GM18861 (cell line): Measurements from ENCODE around the gene EFTUD2.

Source experiments
- ATAC-seq: cut with Tn5 transposase; IDR thresholded peaks from one replicate; pipeline ENCODE4 v1.9.1; 2021; ENCODE audit not compliant: unreplicated experiment

Gene EFTUD2

DNA sequence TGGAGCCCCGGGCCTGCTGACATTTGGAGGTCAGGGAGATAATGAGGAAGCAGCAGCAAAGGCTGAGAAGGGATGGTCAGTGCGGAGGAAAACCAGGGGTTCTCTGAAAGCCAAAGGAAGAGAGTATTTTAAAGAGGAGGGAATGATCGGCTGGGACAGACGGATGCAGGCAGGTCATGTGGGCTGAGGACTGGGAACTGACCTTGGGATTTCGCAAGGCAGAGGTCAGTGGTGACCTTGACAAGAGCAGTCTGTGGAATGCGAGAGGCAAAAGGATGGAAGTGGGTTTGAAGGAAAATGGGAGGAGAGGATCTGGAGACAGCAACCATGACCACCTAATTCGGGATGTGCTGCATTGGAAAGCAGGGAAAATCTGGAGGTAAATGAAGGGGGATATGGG is 10.2 kb downstream of the EFTUD2 start:
- no peak for ATAC-seq

DNA sequence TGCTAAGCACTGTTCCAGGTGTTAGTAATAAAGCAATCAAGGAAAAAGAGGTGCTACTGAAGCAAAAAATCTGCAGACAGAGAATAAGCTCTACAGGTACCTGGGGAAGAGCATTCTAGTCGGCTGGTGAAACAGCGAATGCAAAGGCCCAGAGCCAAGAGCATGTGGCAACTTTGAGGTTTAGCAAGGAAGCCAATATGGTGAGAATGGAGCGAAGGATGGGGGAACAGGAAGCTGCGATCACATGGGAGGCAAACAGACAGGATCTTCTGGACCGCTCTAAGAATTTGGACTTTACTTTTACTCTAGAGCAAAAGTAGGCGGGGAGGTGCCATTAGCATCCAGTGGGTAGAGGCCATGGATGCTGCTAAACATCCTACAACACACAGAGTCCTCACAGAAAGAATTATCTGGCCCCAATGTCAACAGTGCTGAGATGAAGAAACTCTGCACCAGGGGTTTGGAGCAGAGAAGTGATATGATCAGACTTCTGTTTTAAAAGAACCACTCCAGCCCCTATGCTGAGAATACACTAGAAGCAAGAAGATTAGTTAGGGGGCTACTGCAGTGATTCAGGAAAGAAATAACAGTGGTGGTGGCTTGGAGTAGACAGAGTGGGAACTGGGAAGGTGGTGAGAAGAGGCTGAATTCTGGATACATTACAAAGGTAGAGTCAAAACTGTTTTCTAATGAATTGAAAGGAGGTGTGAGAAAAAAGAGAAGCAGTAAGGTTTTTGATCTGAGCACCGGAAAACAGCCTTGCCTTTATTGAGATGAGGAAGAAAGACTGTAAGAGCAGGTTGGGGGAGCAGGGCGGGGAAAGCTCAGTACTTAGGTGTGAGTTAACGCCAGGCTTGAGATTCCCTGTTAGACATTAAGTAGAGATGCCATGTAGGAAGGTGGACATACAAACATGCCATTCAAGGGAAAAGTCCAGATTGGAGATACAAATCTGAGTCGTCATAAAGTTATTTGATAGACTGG is 11.0 kb downstream of the EFTUD2 start:
- no peak for ATAC-seq

GRCh38 chr17:44887016-44887415 is 12.2 kb downstream of the EFTUD2 start:
- ATAC-seq, result no peak

DNA sequence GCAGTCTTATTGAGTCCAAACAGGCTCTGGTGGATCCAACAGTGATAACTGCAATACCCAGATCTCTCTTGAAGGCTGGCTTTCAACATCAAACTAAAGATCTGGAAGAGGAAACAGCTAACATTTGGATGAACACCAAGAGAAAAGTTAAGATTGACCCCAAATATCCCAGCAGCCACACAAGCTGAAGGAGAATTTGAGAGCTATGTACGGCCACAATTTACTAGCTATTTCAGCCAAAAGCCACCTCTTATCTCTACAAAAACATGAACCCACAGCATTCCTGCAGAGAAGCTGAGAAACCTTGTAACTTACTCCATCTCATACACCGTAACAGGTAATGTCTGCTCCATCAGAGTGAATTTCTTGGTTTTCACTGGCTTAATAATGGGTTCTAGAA is 14.3 kb downstream of the EFTUD2 start:
- ATAC-seq, result no peak

- ATAC-seq, result no peak
Observed at GRCh38 chr17:44881145-44881544, 18.1 kb downstream of the EFTUD2 start.

DNA sequence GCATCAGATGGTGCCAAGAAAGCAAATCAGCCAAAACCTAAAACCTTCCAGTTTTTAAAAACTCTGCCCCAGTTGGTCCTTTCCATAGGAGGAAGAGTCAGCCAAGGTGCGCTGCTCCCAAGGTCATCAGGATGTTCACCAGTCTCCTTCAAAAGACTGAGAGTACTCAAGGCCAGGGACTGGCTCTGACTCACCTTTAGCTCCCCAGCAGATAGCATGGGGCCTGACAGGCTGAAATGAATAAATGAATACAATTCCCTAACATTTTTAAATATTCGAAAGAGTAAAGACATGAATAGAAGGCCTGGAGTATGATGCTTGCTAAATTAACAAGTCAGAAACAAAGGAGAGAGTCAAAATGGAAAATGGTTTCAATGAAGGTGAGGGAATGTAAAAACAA is 19.2 kb downstream of the EFTUD2 start:
- ATAC-seq, result no peak

GRCh38 chr17:44879376-44879775 is 19.9 kb downstream of the EFTUD2 start:
- no peak for ATAC-seq

- no peak for ATAC-seq
Observed at GRCh38 chr17:44878627-44879221, 20.5 kb downstream of the EFTUD2 start.

- no peak for ATAC-seq
Observed at GRCh38 chr17:44877121-44877520, 22.1 kb downstream of the EFTUD2 start.

- ATAC-seq, result no peak
Observed at GRCh38 chr17:44875761-44876160, 23.5 kb downstream of the EFTUD2 start.

GRCh38 chr17:44872131-44872768 is 27.0 kb downstream of the EFTUD2 start:
- ATAC-seq, result no peak

GRCh38 chr17:44871556-44871955 is 27.7 kb downstream of the EFTUD2 start:
- no peak for ATAC-seq

- ATAC-seq, result no peak
Observed at GRCh38 chr17:44867841-44868240, 31.4 kb downstream of the EFTUD2 start.

DNA sequence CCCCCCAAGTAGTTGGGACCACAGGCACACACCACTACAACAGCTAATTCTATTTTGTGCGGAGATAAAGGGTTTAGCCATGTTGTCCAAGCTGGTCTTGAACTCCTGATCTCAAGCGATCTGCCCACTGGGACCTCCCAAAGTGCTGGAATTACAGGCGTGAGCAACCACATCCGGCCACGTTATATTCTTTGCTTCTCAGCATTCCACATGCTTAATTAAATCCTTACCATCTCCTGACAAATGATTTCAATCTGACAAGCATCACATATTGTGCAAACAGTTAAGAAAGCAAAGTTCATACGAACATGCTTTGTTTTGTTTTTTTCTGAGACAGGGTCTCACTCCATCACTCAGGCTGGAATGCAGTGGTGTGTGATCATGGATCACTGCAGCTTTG is 33.3 kb downstream of the EFTUD2 start:
- ATAC-seq, result no peak

DNA sequence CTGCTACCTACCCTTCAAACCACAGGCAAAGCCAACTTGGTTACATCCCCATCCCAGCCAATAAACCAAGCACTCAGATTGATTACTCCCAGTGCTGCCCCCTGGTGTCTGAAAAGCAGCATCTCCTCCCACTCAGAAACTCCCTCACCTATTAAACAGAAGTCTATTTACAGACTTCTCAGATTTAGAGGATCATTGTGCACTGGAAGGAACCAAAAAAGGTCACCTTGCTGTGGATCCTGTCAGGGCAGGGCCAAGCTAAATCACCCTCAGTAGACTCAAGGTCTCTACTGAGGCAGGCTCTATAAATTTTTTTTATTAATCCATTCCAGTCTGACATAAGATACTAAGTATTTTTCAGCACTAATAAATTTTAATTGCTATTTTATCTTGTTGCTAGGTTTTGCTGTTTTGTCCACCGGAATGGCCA is 34.0 kb downstream of the EFTUD2 start:
- no peak for ATAC-seq

DNA sequence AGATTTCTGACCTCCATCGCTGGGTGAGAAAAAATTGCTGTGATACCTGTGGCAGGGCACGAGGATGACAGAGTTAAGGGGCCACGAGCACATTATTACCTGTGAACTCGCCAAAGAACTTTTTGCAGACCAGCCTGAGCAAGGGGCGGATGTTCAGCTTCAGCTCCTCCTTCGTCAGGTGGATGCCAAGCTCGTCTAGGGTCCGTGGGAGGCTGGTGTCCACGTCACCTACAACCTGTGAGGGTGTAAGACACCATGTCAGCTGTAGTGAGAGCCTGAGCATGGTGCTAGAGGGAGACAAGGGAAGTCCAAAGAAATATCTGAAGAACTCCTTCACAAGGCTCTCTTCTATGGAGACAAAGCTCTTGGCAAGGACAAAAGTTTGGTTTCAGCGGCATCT is 34.4 kb downstream of the EFTUD2 start:
- no peak for ATAC-seq

DNA sequence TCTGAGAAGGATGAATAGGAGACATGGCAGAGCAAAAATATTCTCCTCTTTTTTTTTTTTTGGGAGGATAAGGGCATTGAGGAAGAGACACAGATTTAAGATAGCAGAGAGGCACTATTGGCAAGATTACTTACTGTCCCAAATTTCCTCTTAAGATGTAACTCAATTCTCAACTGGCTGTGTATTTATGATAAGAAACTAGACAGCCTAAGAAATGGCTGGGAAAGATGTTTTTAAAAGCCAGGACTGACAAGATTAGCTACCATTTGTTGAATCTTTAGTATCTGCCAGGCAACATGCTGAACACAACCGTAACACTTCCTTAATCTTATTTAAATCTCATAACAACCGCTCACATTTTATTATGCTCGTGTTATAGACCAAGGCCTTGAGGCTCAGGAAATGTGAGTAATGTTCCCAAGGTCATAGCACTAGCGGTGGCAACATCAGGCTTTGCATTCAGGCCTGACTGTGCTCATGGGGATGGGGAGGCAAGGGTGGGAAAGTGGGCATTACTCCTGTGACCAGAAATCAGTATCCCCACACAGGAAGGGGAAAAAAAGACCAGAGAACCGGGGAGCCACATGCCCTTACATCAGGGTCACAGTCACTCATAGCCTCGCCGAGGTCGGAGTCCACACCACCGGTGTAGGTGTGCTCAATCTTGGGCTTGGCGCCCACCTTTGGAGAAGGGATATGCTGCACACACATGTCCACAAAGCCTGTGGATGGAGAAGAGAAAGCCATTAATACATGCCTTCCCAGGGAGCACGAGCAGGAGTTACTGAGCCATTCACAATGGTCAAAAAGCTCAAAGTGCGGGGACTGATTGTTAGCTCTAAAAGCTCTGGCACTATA is 36.0 kb downstream of the EFTUD2 start:
- ATAC-seq, result no peak

DNA sequence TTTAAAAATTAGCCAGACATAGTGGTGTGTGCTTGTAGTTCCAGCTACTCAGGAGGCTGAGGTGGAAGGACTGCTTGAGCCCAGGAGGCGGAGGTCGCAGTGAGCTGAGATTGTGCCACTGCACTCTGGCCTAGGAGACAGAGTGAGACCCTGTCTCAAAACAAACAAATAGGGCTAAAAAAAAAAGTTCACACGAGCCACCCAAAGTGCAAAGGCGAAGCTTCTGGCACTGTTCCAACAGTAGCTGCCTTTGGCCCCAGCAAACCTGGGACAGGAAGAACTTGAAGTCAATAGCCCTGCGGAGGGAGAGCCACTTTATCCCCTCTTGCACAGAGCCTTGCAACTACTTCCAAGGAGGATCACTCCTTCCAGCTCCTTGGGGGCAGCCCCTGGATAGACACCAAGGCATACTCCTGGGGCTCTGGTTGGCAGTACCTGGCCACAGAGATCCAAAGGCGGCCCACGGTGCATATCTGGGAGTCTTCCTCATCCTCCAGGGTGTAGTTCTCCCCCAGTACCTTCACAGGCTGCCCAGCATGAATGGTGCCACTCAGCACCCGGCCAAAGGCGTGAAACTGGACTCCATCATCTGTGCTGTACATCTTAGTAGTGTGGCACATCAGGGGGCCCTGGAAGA is 36.8 kb downstream of the EFTUD2 start:
- ATAC-seq, result no peak

DNA sequence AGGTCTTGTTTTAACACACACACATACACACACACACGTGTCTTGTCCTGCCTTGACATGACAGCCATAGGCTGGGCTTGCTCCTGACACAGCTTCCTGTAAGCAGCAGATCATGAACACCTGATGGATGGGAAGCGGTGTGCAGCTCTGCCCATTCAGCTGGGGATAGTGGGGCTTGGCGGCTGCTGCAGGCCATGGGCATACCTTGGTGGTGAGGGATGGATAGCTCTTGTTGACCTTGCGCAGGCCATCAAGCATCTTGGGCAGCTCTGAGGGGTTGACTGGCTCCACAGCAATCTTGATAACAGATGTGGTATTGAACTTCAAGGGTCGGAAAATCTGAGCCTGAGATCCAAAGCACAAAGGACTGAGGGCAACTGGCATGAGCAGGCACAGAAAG is 39.5 kb downstream of the EFTUD2 start:
- no peak for ATAC-seq

DNA sequence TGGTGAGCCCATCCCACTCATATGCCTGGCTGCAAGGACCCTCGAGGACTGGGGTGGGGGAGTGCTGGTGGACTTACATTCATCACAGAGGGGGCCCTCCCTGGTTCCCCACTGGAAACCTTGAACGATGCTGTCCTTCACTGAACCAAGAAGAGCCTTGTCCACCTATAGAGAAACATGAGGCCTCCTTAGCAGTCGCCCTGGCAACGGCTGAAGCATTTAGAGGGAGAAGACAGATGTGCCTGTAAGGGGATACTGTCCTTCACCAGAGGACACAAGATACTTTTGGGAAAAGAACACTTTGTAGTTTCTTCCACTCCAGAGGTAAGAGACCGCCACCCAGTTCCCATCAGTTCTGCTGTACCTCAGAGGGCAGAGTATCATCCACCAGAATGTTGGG is 45.1 kb downstream of the EFTUD2 start:
- ATAC-seq, result no peak

GRCh38 chr17:44850612-44851011 is 48.6 kb downstream of the EFTUD2 start:
- ATAC-seq, result no peak
